ENCODE results near the gene ATF2.
"Not testable (repeated sequence)": the region's sequence is repeated elsewhere in the genome, so short reads cannot be mapped to it uniquely, and the experiment has no call there.

Gene ATF2

DNA sequence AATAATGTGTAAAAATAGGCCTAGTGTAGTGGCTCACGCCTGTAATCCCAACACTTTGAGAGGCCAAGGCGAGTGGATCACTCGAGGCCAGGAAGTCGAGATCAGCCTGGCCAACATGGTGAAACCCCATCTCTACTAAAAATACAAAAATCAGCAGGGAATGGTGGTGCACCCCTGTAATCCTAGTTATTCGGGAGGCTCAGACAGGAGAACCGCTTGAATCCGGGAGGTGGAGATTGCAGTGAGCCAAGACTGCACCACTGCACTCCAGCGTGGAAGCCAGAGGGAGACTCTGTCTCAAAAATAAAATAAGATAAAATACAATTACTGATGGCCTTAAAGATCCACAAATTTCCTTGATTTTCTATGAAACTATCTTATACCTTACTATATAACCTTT, 3.8 kb downstream of the ATF2 start:
- no peak for DNase-seq (ENCODE audit: low read depth in 3 of 3)

DNA sequence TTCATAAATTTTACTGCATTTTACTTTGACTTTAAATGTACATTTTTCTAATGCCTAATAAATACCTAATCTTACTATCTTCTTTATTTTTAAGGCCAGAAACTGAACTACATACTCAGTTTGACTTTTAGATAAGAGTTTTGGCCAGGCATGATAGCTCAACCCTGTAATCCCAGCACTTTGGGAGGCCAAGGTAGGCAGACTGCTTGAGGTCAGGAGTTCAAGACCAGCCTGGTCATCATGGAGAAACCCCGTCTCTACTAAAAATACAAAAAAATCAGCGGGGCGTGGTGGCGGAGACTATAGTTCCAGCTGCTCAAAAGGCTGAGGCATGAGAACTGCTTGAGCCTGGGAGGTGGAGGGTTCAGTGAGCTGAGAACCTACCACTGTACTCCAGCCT, 9.1 kb downstream of the ATF2 start:
- DNase-seq (ENCODE audit: low read depth in 3 of 3): no peak

DNA sequence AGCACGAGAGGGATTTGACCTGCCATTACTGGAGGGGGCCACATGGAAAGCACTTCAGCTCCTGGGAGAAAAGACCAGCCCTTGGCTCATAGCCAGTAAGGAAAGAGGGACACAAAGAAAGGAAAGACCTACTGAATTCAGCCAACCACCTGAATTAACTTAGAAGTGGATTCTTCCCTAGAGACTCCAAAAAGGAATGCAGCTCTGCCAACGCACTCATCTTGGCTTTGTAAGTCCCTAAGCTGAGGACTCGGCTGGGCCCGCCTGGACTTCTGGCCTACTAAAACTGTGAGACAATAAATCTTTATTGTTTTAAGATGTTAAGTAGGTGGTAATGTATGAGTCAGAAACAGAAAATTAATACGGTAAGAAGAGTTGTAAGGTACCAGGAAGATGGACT, 11.5 kb downstream of the ATF2 start:
- DNase-seq (ENCODE audit: low read depth in 3 of 3): no peak

GRCh38 chr2:175154661-175155082, 13.3 kb downstream of the ATF2 start:
- DNase-seq (ENCODE audit: low read depth in 3 of 3): no peak

- DNase-seq (ENCODE audit: low read depth in 3 of 3): no peak
These were observed 15.8 kb downstream of the ATF2 start for GRCh38 chr2:175152242-175152641.

DNA sequence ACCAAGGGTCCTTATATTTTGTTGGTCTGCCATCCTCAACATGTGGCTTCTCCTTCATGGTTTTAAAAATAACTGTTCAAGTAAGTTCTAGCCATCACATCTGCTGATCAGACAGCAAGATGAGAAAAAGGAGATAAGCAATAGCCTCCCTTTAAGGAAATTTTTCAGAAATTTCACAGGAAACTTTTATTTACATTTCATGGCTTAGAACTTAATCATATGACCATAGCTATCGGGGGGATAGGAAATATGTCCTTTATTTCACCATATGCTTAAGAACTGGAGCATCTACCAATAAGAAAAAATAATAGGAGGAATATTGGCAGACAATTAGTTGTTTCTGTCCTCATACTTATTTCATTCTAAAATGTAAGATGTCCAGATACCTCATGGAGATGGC, 16.2 kb downstream of the ATF2 start:
- no peak for DNase-seq (ENCODE audit: low read depth in 3 of 3)

- DNase-seq (ENCODE audit: low read depth in 3 of 3): no peak
These were observed 20.8 kb downstream of the ATF2 start for GRCh38 chr2:175147186-175147585.

- DNase-seq (ENCODE audit: low read depth in 3 of 3): no peak
These were observed 24.3 kb downstream of the ATF2 start for GRCh38 chr2:175143678-175144077.

- no peak for DNase-seq (ENCODE audit: low read depth in 3 of 3)
These were observed 24.8 kb downstream of the ATF2 start for GRCh38 chr2:175143191-175143590.

DNA sequence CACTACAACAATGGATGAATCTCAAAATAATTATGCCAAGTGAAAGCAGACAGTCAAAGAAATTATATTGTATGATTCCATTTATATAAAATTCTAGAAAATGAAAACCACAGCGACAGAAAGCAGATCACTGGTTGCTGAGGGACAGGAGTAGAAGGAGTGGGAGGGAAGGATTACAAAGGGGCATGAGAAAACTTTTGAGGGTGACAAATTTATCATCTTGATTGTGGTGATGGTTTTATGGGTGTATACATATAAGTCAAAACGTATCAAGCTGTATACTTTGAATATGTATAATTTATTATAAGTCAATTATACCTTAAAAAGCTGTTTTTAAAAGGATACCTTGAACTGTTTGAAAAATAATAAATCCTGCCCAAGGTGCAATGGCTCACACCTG, 27.7 kb downstream of the ATF2 start:
- DNase-seq (ENCODE audit: low read depth in 3 of 3): no peak

- no peak for DNase-seq (ENCODE audit: low read depth in 3 of 3)
These were observed 30.2 kb downstream of the ATF2 start for GRCh38 chr2:175137793-175138192.

DNA sequence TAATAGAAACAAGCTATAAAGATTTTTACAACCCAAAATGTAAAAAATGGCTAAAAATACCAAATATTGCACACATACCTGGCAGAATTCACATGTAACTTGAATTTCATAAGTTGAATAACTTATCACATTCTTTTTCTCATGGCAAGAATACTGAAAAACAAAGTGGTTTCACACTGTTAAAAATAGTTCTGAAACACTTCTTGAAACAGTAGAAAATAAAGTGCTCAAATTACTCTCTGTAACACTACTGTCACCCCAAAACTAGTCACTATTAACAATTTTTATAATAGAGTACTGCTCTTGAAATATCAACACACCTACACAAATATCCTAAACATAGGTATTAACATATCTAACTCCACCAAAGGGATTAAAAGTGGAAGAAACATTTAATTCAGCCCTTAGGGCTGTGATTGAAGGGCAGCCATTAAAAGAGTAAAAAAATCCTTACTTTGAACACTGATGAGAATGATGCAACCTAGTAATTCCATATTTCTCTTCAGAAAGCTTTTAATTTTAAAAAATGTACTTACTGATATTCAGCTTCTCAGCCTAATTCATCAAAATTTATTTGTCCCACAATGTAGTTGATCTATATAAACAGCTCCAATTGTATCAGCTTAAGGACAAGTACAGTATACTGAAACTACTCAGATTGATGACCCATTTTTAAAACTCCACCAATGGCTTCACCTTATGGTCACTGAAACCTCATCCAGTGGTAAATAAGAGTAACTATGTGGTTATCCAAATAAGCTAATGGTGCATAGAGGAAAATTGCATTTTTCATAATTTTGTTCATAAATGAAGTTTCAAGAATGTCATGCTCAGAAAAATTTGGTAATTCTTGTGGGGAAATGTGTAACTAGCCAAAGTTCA, 31.4 kb downstream of the ATF2 start:
- no peak for DNase-seq (ENCODE audit: low read depth in 3 of 3)

DNA sequence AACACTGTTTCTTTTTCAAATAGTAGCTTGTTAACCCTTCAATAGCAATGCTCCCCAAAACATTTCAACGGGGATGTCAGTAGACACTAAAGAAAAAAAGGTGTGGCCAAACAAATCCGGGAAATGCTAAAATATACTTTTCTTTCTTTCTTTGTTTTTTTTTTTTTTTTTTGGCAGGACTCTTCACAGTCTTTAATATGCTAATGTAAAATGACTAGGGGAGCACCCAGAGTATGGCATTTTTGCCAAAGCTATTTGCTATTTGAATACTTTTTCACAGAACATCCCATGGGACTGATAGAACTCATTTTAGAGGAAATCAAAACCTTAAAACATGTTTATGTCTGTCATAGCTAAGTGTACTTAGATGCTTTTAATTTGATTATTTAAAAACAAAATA, 32.1 kb downstream of the ATF2 start:
- DNase-seq (ENCODE audit: low read depth in 3 of 3): no peak

- DNase-seq (ENCODE audit: low read depth in 3 of 3): no peak
These were observed 32.8 kb downstream of the ATF2 start for GRCh38 chr2:175135177-175135576.

- DNase-seq (ENCODE audit: low read depth in 3 of 3): no peak
These were observed 36.8 kb downstream of the ATF2 start for GRCh38 chr2:175131252-175131651.

DNA sequence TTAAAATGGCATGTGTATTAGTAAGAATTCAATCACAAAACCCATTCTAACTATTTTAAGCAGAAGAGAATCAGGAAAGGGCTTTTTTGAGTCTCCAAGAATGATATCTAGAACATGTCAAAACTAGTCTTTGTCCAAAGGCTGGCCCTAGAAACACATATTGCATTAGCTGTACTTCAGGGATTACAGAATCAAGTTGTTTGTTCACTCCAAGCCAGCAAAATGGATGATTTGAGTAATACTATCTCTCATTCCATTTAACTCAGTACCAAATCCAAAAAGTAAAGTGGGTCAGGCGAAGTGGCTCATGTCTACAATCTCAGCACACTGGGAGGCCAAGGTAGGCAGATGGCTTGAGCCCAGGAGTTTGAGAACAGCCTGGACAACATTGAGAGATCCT, 41.3 kb downstream of the ATF2 start:
- no peak for DNase-seq (ENCODE audit: low read depth in 3 of 3)

DNA sequence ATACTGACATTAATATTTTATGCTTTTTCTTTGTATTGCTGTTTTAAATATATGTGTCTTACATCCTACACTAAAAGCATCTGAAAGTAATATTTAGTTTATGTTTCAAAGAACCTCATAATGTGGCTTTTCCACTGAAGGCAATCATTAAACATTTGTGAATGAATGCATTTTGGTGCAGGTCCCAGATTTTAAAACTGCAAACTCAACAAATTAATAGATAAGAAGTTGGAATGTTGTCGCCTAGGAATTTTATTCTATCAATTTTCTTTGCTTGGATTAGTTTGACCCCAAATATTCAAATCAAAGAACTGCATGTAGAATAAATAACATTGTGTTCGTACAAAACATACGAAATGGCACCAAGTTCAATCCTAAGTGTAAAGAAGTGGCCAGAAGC, 44.7 kb downstream of the ATF2 start:
- no peak for DNase-seq (ENCODE audit: low read depth in 3 of 3)

- DNase-seq (ENCODE audit: low read depth in 3 of 3): no peak
These were observed 56.8 kb downstream of the ATF2 start for GRCh38 chr2:175111200-175111657.

GRCh38 chr2:175108091-175108490, 59.9 kb downstream of the ATF2 start:
- not testable (repeated sequence) for DNase-seq (ENCODE audit: low read depth in 3 of 3)

- DNase-seq (ENCODE audit: low read depth in 3 of 3): no peak
These were observed 60.9 kb downstream of the ATF2 start for GRCh38 chr2:175107146-175107545.

- no peak for DNase-seq (ENCODE audit: low read depth in 3 of 3)
These were observed 64.8 kb downstream of the ATF2 start for GRCh38 chr2:175103191-175103590.

GRCh38 chr2:175101514-175101913, 66.5 kb downstream of the ATF2 start:
- DNase-seq (ENCODE audit: low read depth in 3 of 3): no peak

DNA sequence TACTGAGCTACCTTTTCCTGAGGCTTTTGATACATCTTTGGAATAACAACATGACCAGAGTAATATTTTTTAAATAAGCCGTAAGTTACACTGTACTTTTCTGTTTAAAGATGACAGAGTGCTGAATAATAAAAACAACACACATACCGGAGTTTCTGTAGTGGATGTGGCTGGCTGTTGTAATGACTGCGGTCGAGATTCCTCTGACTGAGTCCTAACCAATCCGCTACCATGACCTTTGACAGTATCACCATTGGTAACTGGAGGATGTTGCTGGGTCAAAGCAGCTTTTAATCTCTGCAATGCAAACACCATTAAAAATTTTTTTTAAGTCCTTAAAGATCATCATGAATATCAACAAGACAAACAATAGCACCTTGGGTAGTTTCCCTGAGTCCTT, 70.7 kb downstream of the ATF2 start:
- DNase-seq (ENCODE audit: low read depth in 3 of 3): no peak

DNA sequence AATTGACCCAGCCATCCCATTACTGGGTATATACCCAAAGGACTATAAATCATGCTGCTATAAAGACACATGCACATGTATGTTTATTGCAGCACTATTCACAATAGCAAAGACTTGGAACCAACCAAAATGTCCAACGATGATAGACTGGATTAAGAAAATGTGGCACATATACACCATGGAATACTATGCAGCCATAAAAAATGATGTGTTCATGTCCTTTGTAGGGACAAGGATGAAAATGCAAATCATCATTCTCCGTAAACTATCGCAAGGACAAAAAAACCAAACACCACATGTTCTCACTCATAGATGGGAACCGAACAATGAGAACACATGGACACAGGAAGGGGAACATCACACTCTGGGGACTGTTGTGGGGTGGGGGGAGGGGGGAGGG, 83.9 kb downstream of the ATF2 start:
- not testable (repeated sequence) for DNase-seq (ENCODE audit: low read depth in 3 of 3)

All from stimulated activated CD4-positive, alpha-beta T cell treated with anti-CD3 and anti-CD28 coated beads, TNF-alpha, amount 100 ng/mL, for 4 hours (primary cell).